GM21447 (cell line): ENCODE data around the gene SMAD7.
"Not testable (repeated sequence)": the region's sequence is repeated elsewhere in the genome, so short reads cannot be mapped to it uniquely, and the experiment has no call there.

Experiments used
- ATAC-seq: cut with Tn5 transposase; IDR thresholded peaks from one replicate; pipeline ENCODE4 v1.9.1; 2021; ENCODE audit not compliant: unreplicated experiment

The SMAD7 gene

GRCh38 chr18:48884306-48884705 is 66.5 kb downstream of the SMAD7 start:
- ATAC-seq, result no peak

- ATAC-seq, result no peak
Measured at GRCh38 chr18:48882379-48882778, 68.4 kb downstream of the SMAD7 start.

GRCh38 chr18:48880931-48881330 is 69.8 kb downstream of the SMAD7 start:
- ATAC-seq, result no peak

GRCh38 chr18:48879008-48879431 is 71.7 kb downstream of the SMAD7 start:
- no peak for ATAC-seq

- no peak for ATAC-seq
Measured at GRCh38 chr18:48878471-48878870, 72.3 kb downstream of the SMAD7 start.

- ATAC-seq, result no peak
Measured at GRCh38 chr18:48877941-48878340, 72.8 kb downstream of the SMAD7 start.

- ATAC-seq, result no peak
Measured at GRCh38 chr18:48876590-48876989, 74.2 kb downstream of the SMAD7 start.

GRCh38 chr18:48875942-48876511 is 74.7 kb downstream of the SMAD7 start:
- ATAC-seq, result no peak

GRCh38 chr18:48875314-48875941 is 75.3 kb downstream of the SMAD7 start:
- no peak for ATAC-seq

- no peak for ATAC-seq
Measured at GRCh38 chr18:48874701-48875162, 76.0 kb downstream of the SMAD7 start.

- ATAC-seq, result no peak
Measured at GRCh38 chr18:48874233-48874632, 76.5 kb downstream of the SMAD7 start.

GRCh38 chr18:48872234-48873145 is 78.3 kb downstream of the SMAD7 start:
- ATAC-seq, result no peak

GRCh38 chr18:48871391-48872166 is 79.2 kb downstream of the SMAD7 start:
- ATAC-seq, result no peak

GRCh38 chr18:48870926-48871325 is 79.8 kb downstream of the SMAD7 start:
- not testable (repeated sequence) for ATAC-seq
